Muscle layer of duodenum (tissue), 2 donors: ENCODE results near the gene NTMT1.

Experiments
- H3K27ac ChIP-seq: one replicate; pipeline ENCODE4 v1.7.0; 2013; ENCODE audit warnings: mild to moderate bottlenecking, low read length
- H3K27me3 ChIP-seq: one replicate; pipeline ENCODE4 v1.7.0; 2013; ENCODE audit warnings: low read depth, mild to moderate bottlenecking, control low read depth, low read length
- H3K36me3 ChIP-seq, 2 donors: one replicate each; pipeline ENCODE4 v1.7.0; 2013; ENCODE audit warnings: low read length in 2 of 2, control low read depth in 1 of 2, mild to moderate bottlenecking in 1 of 2; ENCODE audit not compliant: insufficient read depth in 2 of 2, control insufficient read depth in 1 of 2
- H3K4me1 ChIP-seq, 2 donors: one replicate each; pipeline ENCODE4 v1.7.0; 2013; ENCODE audit warnings: low read length in 2 of 2, mild to moderate bottlenecking in 2 of 2, control low read depth in 1 of 2, moderate library complexity in 1 of 2; ENCODE audit not compliant: insufficient read depth in 2 of 2, control insufficient read depth in 1 of 2
- H3K4me3 ChIP-seq, 2 donors: one replicate each; pipeline ENCODE4 v1.7.0; 2013; ENCODE audit warnings: low read length in 2 of 2, low read depth in 1 of 2, mild to moderate bottlenecking in 1 of 2
- H3K9me3 ChIP-seq, 2 donors: one replicate each; pipeline ENCODE4 v1.7.0; 2013; ENCODE audit warnings: low read length in 2 of 2, control low read depth in 1 of 2, mild to moderate bottlenecking in 1 of 2; ENCODE audit not compliant: control insufficient read depth in 1 of 2
- donor health status: healthy.

Gene NTMT1

GRCh38 chr9:129665389-129665775, 39.4 kb downstream of the NTMT1 start, which contains the start of gene PRRX2:
Gene PRRX2 (plus strand): TSS chr9:129665647. CDS start chr9:129665868, 221 bp downstream.
- no peaks in the 10 kb centered on the region for H3K9me3 ChIP-seq
- peaks cover 0 to 3% of the 10 kb centered on the region in 2 donors for H3K4me1 ChIP-seq
- H3K27ac ChIP-seq, result no peak within 1 kb of the TSS
- no peaks in the 10 kb centered on the region for H3K36me3 ChIP-seq
- peaks cover 8% of the 10 kb centered on the region for H3K27me3 ChIP-seq
- H3K4me3 ChIP-seq, result peak within 1 kb of the TSS in 1 of 2 donors; percentile 61

- H3K4me1 ChIP-seq, result peaks cover 0 to 3% of the 10 kb centered on the region in 2 donors
- peaks cover 8% of the 10 kb centered on the region for H3K27me3 ChIP-seq
- H3K9me3 ChIP-seq, result no peaks in the 10 kb centered on the region
- H3K27ac ChIP-seq, result no peak overlapping the region
- no peaks in the 10 kb centered on the region for H3K36me3 ChIP-seq
- H3K4me3 ChIP-seq, result peak overlapping the region in 1 of 2 donors; percentile 61
These were observed 40.0 kb downstream of the NTMT1 start for GRCh38 chr9:129665814-129666520.

GRCh38 chr9:129666575-129666974, 40.6 kb downstream of the NTMT1 start:
- Histone ChIP-seq H3K27ac (no peak overlapping the region), H3K27me3 (peaks cover 8% of the 10 kb centered on the region), H3K36me3 (no peaks in the 10 kb centered on the region), H3K4me1 (peaks cover 0 to 3% of the 10 kb centered on the region in 2 donors), H3K9me3 (no peaks in the 10 kb centered on the region), H3K4me3 (no peak overlapping the region)

- Histone ChIP-seq H3K36me3 (no peaks in the 10 kb centered on the region), H3K27me3 (peaks cover 8% of the 10 kb centered on the region), H3K9me3 (no peaks in the 10 kb centered on the region), H3K4me1 (peaks cover 0 to 3% of the 10 kb centered on the region in 2 donors), H3K4me3 (no peak overlapping the region), H3K27ac (no peak overlapping the region)
These were observed 41.4 kb downstream of the NTMT1 start for GRCh38 chr9:129667378-129667777.

GRCh38 chr9:129667850-129668249, 41.9 kb downstream of the NTMT1 start:
- H3K27me3 ChIP-seq, result peaks cover 8% of the 10 kb centered on the region

GRCh38 chr9:129669141-129669718, 43.3 kb downstream of the NTMT1 start:
- no peaks in the 10 kb centered on the region for H3K9me3 ChIP-seq
- H3K27ac ChIP-seq, result no peak overlapping the region
- H3K27me3 ChIP-seq, result peaks cover 8% of the 10 kb centered on the region
- H3K36me3 ChIP-seq, result no peaks in the 10 kb centered on the region
- no peak overlapping the region for H3K4me3 ChIP-seq
- H3K4me1 ChIP-seq, result peaks cover 0 to 3% of the 10 kb centered on the region in 2 donors

More at GRCh38 chr9:129667850-129668249, 41.9 kb downstream of the NTMT1 start:
- no peak overlapping the region for H3K4me3 ChIP-seq
- no peaks in the 10 kb centered on the region for H3K9me3 ChIP-seq
- no peak overlapping the region for H3K27ac ChIP-seq
- H3K4me1 ChIP-seq, result peaks cover 0 to 3% of the 10 kb centered on the region in 2 donors
- no peaks in the 10 kb centered on the region for H3K36me3 ChIP-seq

- peaks cover 8% of the 10 kb centered on the region for H3K27me3 ChIP-seq
- no peak overlapping the region for H3K27ac ChIP-seq
- peaks cover 0 to 3% of the 10 kb centered on the region in 2 donors for H3K4me1 ChIP-seq
- H3K36me3 ChIP-seq, result no peaks in the 10 kb centered on the region
- no peak overlapping the region for H3K4me3 ChIP-seq
- H3K9me3 ChIP-seq, result no peaks in the 10 kb centered on the region
These were observed 44.0 kb downstream of the NTMT1 start for GRCh38 chr9:129669946-129670345.

- peaks cover 8% of the 10 kb centered on the region for H3K27me3 ChIP-seq
- no peaks in the 10 kb centered on the region for H3K4me1 ChIP-seq
- H3K4me3 ChIP-seq, result no peak overlapping the region
- no peaks in the 10 kb centered on the region for H3K9me3 ChIP-seq
- H3K27ac ChIP-seq, result no peak overlapping the region
- no peaks in the 10 kb centered on the region for H3K36me3 ChIP-seq
These were observed 45.1 kb downstream of the NTMT1 start for GRCh38 chr9:129671065-129671464.

GRCh38 chr9:129671519-129671918, 45.6 kb downstream of the NTMT1 start:
- peaks cover 8% of the 10 kb centered on the region for H3K27me3 ChIP-seq
- no peaks in the 10 kb centered on the region for H3K4me1 ChIP-seq
- H3K4me3 ChIP-seq, result no peak overlapping the region
- no peak overlapping the region for H3K27ac ChIP-seq
- no peaks in the 10 kb centered on the region for H3K9me3 ChIP-seq
- no peaks in the 10 kb centered on the region for H3K36me3 ChIP-seq

GRCh38 chr9:129672702-129673101, 46.7 kb downstream of the NTMT1 start:
- H3K4me3 ChIP-seq, result no peak overlapping the region
- no peaks in the 10 kb centered on the region for H3K36me3 ChIP-seq
- no peaks in the 10 kb centered on the region for H3K4me1 ChIP-seq
- peaks cover 2% of the 10 kb centered on the region for H3K27me3 ChIP-seq
- H3K9me3 ChIP-seq, result no peaks in the 10 kb centered on the region
- no peak overlapping the region for H3K27ac ChIP-seq

- no peak overlapping the region for H3K4me3 ChIP-seq
- no peaks in the 10 kb centered on the region for H3K4me1 ChIP-seq
- H3K27me3 ChIP-seq, result no peaks in the 10 kb centered on the region
- H3K36me3 ChIP-seq, result no peaks in the 10 kb centered on the region
- no peaks in the 10 kb centered on the region for H3K9me3 ChIP-seq
- H3K27ac ChIP-seq, result no peak overlapping the region
These were observed 47.6 kb downstream of the NTMT1 start for GRCh38 chr9:129673602-129674001.
